KMS-11 (cell line): ENCODE data around the gene ADAM33.

Experiments
- H2AFZ ChIP-seq: fragments of 200-600 bp; sonication (generic); 2 replicates; pipeline ENCODE4 v1.6.1; 2016; ENCODE audit warnings: antibody characterized with exemption, mixed run types, low read depth
- H3K27ac ChIP-seq: fragments of 200-600 bp; sonication (generic); 2 replicates; pipeline ENCODE4 v1.6.1; 2016; ENCODE audit warnings: mild to moderate bottlenecking, mixed run types
- H3K27me3 ChIP-seq: fragments of 200-600 bp; sonication (generic); 2 replicates; pipeline ENCODE4 v1.6.1; 2017; ENCODE audit warnings: mild to moderate bottlenecking, low read depth, mixed run types, moderate library complexity; ENCODE audit not compliant: insufficient read depth
- H3K36me3 ChIP-seq: fragments of 200-600 bp; sonication (generic); 2 replicates; pipeline ENCODE4 v1.6.1; 2017; ENCODE audit warnings: mild to moderate bottlenecking, mixed run types; ENCODE audit not compliant: insufficient read depth
- H3K4me1 ChIP-seq: fragments of 200-600 bp; sonication (generic); 2 replicates; pipeline ENCODE4 v1.6.1; 2016; ENCODE audit warnings: mild to moderate bottlenecking, low read depth, mixed run types; ENCODE audit not compliant: poor library complexity, severe bottlenecking
- H3K4me2 ChIP-seq: fragments of 200-600 bp; sonication (generic); 2 replicates; pipeline ENCODE4 v1.7.0; 2016; ENCODE audit warnings: mild to moderate bottlenecking, mixed run types
- H3K4me3 ChIP-seq: fragments of 200-600 bp; sonication (generic); IDR thresholded peaks from 2 replicates; pipeline ENCODE4 v1.6.1; 2017; ENCODE audit warnings: low read depth, low read length, mixed read lengths; ENCODE audit not compliant: insufficient read depth
- H3K79me2 ChIP-seq: fragments of 200-600 bp; sonication (generic); 2 replicates; pipeline ENCODE4 v1.6.1; 2016; ENCODE audit warnings: low read depth, mixed run types; ENCODE audit not compliant: insufficient read depth
- H3K9ac ChIP-seq: fragments of 200-600 bp; sonication (generic); 2 replicates; pipeline ENCODE4 v1.6.1; 2016; ENCODE audit warnings: mild to moderate bottlenecking, mixed run types
- H4K20me1 ChIP-seq: fragments of 200-600 bp; sonication (generic); 2 replicates; pipeline ENCODE4 v1.6.1; 2016; ENCODE audit warnings: mild to moderate bottlenecking, mixed run types; ENCODE audit not compliant: insufficient read depth
- TF ChIP-seq, protein P1 (sequence below): fragments of 200-600 bp; sonication (generic); conservative IDR thresholded peaks from 2 replicates; pipeline ENCODE4 v1.6.1; 2017; ENCODE audit warnings: low read depth, mild to moderate bottlenecking, antibody characterized with exemption, low read length, moderate library complexity, mixed read lengths

Gene ADAM33

DNA sequence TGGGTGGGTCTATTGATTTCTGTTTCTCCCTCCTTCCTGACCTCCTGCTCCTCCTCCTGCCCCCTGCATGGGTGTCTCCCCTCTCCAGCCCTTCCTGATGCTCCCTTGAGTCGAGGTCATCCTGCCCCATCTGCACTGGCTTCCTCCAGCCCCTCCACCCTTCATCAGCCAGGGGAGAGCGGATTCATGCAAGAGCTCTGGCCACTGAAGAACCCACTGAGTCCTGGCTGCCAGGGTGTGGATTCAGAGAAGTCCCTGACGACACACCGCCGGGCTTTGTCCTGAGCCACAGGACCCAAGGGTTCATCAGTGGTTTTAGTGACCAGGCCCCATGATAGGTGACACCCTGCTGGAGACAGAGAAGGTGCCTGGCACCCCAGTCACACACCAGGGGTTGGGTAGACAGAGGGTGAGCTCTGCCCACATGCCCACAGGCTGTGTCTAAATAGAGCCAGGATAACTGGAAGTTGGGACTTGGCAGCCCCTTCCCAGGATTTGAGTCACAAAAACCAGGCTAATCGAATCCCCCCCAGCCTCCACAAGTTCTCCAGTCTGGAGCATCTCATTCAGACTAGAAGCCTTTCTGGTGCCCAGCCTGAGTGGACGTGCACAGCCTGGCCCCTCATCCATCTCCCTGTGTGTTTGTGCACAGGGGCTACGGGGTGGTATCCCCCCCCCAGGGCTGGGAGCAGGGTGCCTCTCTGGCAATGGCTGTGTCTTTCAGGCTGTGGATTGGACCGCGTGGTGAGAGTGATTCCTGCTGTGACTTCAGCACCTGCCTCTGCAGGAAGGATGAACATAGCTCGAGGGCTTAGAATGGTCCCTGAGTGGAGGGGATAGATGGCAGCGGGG, 19.8 kb downstream of the ADAM33 start:
- H3K4me2 ChIP-seq = no peak overlapping the region
- no peak overlapping the region for H3K27ac ChIP-seq
- no peaks in the 10 kb centered on the region for H3K27me3 ChIP-seq
- no peaks in the 10 kb centered on the region for H3K4me1 ChIP-seq
- H3K36me3 ChIP-seq = no peaks in the 10 kb centered on the region
- no peak overlapping the region for H2AFZ ChIP-seq
- TF ChIP-seq, protein P1, sequence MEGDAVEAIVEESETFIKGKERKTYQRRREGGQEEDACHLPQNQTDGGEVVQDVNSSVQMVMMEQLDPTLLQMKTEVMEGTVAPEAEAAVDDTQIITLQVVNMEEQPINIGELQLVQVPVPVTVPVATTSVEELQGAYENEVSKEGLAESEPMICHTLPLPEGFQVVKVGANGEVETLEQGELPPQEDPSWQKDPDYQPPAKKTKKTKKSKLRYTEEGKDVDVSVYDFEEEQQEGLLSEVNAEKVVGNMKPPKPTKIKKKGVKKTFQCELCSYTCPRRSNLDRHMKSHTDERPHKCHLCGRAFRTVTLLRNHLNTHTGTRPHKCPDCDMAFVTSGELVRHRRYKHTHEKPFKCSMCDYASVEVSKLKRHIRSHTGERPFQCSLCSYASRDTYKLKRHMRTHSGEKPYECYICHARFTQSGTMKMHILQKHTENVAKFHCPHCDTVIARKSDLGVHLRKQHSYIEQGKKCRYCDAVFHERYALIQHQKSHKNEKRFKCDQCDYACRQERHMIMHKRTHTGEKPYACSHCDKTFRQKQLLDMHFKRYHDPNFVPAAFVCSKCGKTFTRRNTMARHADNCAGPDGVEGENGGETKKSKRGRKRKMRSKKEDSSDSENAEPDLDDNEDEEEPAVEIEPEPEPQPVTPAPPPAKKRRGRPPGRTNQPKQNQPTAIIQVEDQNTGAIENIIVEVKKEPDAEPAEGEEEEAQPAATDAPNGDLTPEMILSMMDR = no peak
- no peaks in the 10 kb centered on the region for H4K20me1 ChIP-seq
- H3K9ac ChIP-seq = no peak overlapping the region
- H3K79me2 ChIP-seq = no peaks in the 10 kb centered on the region
- H3K4me3 ChIP-seq = no peak overlapping the region

DNA sequence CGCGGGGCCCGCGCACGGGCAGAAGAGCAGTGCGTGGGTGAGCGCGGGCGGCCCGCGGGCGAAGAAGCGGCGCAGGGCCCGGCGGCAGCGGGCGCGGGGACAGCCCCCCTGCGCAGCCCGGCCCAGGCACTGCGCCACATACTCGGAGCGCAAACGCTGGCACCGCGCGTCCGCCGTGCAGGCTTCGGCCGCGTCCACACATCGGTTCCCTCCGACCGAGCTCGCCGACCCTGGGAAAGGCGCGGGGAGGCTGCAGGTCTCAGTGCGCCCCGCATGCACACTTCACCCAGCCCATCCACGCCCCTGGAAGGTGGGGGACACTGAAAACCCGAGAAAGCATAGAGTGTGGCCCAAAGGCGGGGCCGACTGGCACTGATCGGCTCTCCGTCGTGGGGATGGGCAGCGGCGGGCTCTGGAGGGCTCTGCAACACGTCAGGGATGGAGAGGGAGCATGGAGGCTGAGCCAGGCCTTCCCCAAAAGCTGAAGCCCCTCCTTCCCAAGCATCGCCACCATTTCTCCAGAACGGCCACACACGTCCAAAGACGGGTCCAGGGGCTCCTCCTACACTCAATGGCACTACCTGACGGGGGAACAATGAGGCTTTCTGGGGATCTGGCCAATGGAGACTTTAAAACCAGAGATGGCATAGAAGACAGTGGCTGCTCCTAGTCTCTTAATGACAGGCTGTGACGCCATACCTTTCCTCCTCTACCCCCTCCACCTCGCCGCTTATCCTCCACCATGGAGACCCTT, 20.6 kb downstream of the ADAM33 start:
- no peaks in the 10 kb centered on the region for H3K4me1 ChIP-seq
- no peak overlapping the region for H3K27ac ChIP-seq
- H3K36me3 ChIP-seq = no peaks in the 10 kb centered on the region
- no peak overlapping the region for H3K4me3 ChIP-seq
- TF ChIP-seq, protein P1 = no peak
- H3K4me2 ChIP-seq = no peak overlapping the region
- H4K20me1 ChIP-seq = no peaks in the 10 kb centered on the region
- H3K27me3 ChIP-seq = no peaks in the 10 kb centered on the region
- no peak overlapping the region for H2AFZ ChIP-seq
- no peaks in the 10 kb centered on the region for H3K79me2 ChIP-seq
- H3K9ac ChIP-seq = no peak overlapping the region

DNA sequence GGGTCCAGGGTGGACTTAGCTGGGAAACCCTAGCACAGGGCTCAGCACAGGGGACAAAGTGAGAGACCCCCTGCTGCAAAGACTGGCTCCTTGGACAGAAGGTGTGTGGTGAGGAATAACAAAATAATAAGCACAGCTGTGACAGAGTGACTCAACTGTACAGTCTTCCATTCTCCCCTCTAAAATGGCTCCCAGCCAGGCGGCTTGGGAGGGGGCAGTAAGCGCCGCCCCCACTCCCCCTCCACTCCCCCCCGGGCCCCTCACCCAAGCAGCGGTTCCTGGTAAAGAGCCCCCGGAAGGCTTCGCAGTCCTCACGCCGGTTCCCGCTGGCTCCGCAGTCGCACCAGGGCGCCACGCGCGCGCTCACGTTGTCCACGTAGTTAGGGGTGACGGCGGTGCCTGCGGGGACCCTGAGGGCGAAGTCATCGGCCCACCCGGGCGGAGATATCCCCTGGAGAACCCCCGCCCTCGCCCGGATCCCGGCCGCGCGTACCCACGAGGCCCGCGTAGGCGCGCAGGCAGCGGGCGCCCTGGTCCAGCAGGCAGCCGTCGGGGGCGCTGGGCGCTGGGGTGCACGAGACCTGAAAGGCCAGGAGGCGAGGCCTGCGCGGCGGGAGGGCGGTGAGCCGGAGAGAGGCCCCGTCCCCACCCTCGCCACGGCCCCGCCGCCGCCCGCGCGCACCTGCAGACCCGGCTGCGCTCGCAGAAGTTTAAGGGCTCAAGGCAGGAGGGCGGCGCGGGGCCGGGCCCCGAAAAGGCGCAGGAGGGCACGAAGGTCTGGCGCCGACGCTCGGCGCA, 21.3 kb downstream of the ADAM33 start:
- H3K4me3 ChIP-seq = no peak overlapping the region
- no peaks in the 10 kb centered on the region for H3K4me1 ChIP-seq
- H3K9ac ChIP-seq = no peak overlapping the region
- no peaks in the 10 kb centered on the region for H3K79me2 ChIP-seq
- no peak overlapping the region for H3K27ac ChIP-seq
- H2AFZ ChIP-seq = no peak overlapping the region
- H4K20me1 ChIP-seq = no peaks in the 10 kb centered on the region
- no peaks in the 10 kb centered on the region for H3K27me3 ChIP-seq
- no peaks in the 10 kb centered on the region for H3K36me3 ChIP-seq
- TF ChIP-seq, protein P1 = no peak
- H3K4me2 ChIP-seq = no peak overlapping the region

DNA sequence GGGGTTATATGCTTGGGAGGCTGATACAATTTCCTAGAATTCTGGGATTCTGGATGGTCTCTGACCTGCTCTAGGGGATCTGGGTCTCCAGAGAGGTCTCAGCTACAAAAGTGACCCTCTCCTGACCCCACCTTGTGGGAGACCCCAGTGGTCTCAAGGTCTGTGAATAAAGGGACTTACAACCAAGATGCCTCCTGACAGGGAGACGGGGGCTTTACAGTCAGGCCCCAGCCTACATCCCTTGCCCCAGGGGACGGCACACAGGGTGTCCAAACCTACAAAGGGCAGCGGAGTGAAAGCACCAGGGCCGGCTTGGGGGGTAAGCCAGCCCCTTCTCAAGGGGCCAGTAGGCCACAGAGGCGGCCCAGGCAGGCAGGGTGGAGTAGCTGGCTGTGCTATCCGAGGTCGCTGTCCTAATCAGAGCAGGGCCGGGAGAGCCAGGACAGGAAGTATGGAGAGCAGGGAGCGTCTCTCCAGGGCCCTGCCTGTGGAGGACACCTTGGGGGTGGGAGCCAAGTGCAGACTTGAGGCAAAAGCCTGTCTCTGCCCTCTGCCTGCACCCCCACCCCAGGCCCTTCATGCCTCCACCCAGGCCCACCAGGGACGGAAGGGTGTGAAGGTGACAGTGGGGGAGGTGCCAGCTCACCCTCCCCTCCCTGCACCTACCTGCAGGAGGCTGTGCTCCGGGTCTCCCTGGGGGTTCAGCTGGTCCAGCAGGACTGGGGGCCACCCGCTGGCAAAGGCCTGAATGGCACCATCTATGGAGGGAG, 22.1 kb downstream of the ADAM33 start:
- Histone ChIP-seq H3K27me3 (no peaks in the 10 kb centered on the region), H3K4me2 (no peak overlapping the region), H3K36me3 (no peaks in the 10 kb centered on the region), H4K20me1 (no peaks in the 10 kb centered on the region), H2AFZ (no peak overlapping the region), H3K4me3 (no peak overlapping the region), H3K27ac (no peak overlapping the region), H3K9ac (no peak overlapping the region), H3K4me1 (no peaks in the 10 kb centered on the region), H3K79me2 (no peaks in the 10 kb centered on the region)
- TF ChIP-seq, protein P1 = no peak
